ENCODE results near the gene ELOVL1. TPM values are rescaled to one million over a fixed set of nuclear protein-coding genes. Genes with fewer than 3 reads are reported as not detected.
A peak's percentile ranks its signal among the peaks of the same experiment; 100 is the strongest.

The ELOVL1 gene
- total RNA-seq, 1 experiment from 2014 or later: 21.6 TPM

GRCh38 chr1:43366179-43366578 lies 1.6 kb downstream of the ELOVL1 start:
- no peak overlapping the region for H3K9ac ChIP-seq (ENCODE audit: extremely low read depth, insufficient read length, low read length)
- H3K18ac ChIP-seq (ENCODE audit: insufficient read length, low read depth, low read length): no peak overlapping the region
- H3K4ac ChIP-seq (ENCODE audit: low read depth, low read length): no peak overlapping the region
- no peak overlapping the region for H3K27ac Mint-ChIP-seq
- no peak overlapping the region for H2BK12ac ChIP-seq (ENCODE audit: insufficient read length, low read depth, low read length)
- no peak overlapping the region for H3T11ph ChIP-seq (ENCODE audit: low read length)
- H4K91ac ChIP-seq (ENCODE audit: insufficient read length, low read depth, low read length): no peak overlapping the region
- no peaks in the 10 kb centered on the region for H3K27me3 Mint-ChIP-seq (ENCODE audit: low read depth)
- H3K27ac ChIP-seq (ENCODE audit: insufficient read length, low read depth, low read length): no peak overlapping the region
- no peaks in the 10 kb centered on the region for H4K20me1 ChIP-seq (ENCODE audit: control insufficient read depth, insufficient read depth, insufficient read length)
- H3K23me2 ChIP-seq (ENCODE audit: insufficient read length, low read depth, low read length, poor library complexity, severe bottlenecking): peaks cover 15% of the 10 kb centered on the region
- H3K4me1 ChIP-seq (ENCODE audit: insufficient read depth, low read length): no peaks in the 10 kb centered on the region; the same call in 1 of the 2 replicates
- H3K9me3 ChIP-seq (ENCODE audit: control insufficient read depth, low read depth, low read length): no peaks in the 10 kb centered on the region
- peaks cover 28 to 41% (median 36%) of the 10 kb centered on the region in 3 experiments for H3K36me3 Mint-ChIP-seq (ENCODE audit: insufficient read depth in 1 of 3, low read depth in 3 of 3)
- H3K23ac ChIP-seq (ENCODE audit: insufficient read length, low read depth, low read length): no peak overlapping the region
- H2BK5ac ChIP-seq (ENCODE audit: insufficient read length, low read length): no peak overlapping the region
- peaks cover 29 to 43% of the 10 kb centered on the region in 2 experiments for H3K4me1 Mint-ChIP-seq
- H3K79me1 ChIP-seq (ENCODE audit: insufficient read depth, low read depth, low read length, poor library complexity, severe bottlenecking): no peaks in the 10 kb centered on the region
- H3K4me2 ChIP-seq (ENCODE audit: insufficient read depth, insufficient read length, low read length): peak overlapping the region; percentile 78
- H4K5ac ChIP-seq (ENCODE audit: insufficient read length, low read depth, low read length): no peak overlapping the region
- no peak overlapping the region for H3K56ac ChIP-seq (ENCODE audit: insufficient read length, low read depth, low read length)
- H2AK5ac ChIP-seq (ENCODE audit: insufficient read length, low read length): no peak overlapping the region
- DNase-seq: peak; percentile 73
- H3K27me3 ChIP-seq (ENCODE audit: insufficient read depth, low read length): no peaks in the 10 kb centered on the region
- no CpG with 5 or more reads among the region's 11 CpGs for WGBS (ENCODE audit: extremely low coverage, insufficient read length, low lambda C conversion rate)
- H2AFZ ChIP-seq (ENCODE audit: low read length): no peak overlapping the region
- no peak overlapping the region for H2BK20ac ChIP-seq (ENCODE audit: low read depth, low read length, poor library complexity, severe bottlenecking)
- peak overlapping the region; percentile 14; the same call in 1 of the 2 replicates for H3K14ac ChIP-seq (ENCODE audit: insufficient read depth, low read length)
- H3K4me3 Mint-ChIP-seq: peak overlapping the region; percentile 74 to 86
- H3K79me2 ChIP-seq (ENCODE audit: insufficient read depth, low read length): no peaks in the 10 kb centered on the region; the same call in 1 of the 2 replicates
- no peak overlapping the region for H2BK120ac ChIP-seq (ENCODE audit: low read depth, low read length, poor library complexity, severe bottlenecking)
- TF ChIP-seq CTCF (conservative IDR thresholded peaks at IDR 0.05): no peak
- no peak overlapping the region for H2BK15ac ChIP-seq (ENCODE audit: low read depth, low read length)
- H4K8ac ChIP-seq (replicated peaks; ENCODE audit: insufficient read length, low read depth, low read length): no peak overlapping the region
- H3K9me3 Mint-ChIP-seq: no peaks in the 10 kb centered on the region
